Activated naive CD8-positive, alpha-beta T cell treated with anti-CD3 and anti-CD28 coated beads, Interleukin-2, amount 50 U/mL, for 24 hours (primary cell): ENCODE data around the gene ST6GALNAC5.

Experiments
- ATAC-seq: fragments of 150-1000 bp; cut with Tn5 transposase; one replicate; pipeline ENCODE4 v1.10.0; 2021
- DNase-seq: peaks from one replicate; pipeline ENCODE4 v3.0.0; 2021
- H3K27ac Mint-ChIP-seq: one replicate; pipeline ENCODE4 v1.8.0; 2021; ENCODE audit warnings: mild to moderate bottlenecking, mixed read lengths
- H3K27me3 Mint-ChIP-seq: one replicate; pipeline ENCODE4 v1.8.0; 2021; ENCODE audit warnings: mixed read lengths
- H3K36me3 Mint-ChIP-seq: one replicate; pipeline ENCODE4 v1.8.0; 2021; ENCODE audit warnings: low read depth, mixed read lengths
- H3K4me1 Mint-ChIP-seq: one replicate; pipeline ENCODE4 v1.8.0; 2021; ENCODE audit warnings: mixed read lengths
- H3K4me3 Mint-ChIP-seq: one replicate; pipeline ENCODE4 v1.8.0; 2021; ENCODE audit warnings: mild to moderate bottlenecking, moderate library complexity, mixed read lengths
- H3K9me3 Mint-ChIP-seq: one replicate; pipeline ENCODE4 v1.8.0; 2021; ENCODE audit warnings: mixed read lengths

ST6GALNAC5 gene

DNA sequence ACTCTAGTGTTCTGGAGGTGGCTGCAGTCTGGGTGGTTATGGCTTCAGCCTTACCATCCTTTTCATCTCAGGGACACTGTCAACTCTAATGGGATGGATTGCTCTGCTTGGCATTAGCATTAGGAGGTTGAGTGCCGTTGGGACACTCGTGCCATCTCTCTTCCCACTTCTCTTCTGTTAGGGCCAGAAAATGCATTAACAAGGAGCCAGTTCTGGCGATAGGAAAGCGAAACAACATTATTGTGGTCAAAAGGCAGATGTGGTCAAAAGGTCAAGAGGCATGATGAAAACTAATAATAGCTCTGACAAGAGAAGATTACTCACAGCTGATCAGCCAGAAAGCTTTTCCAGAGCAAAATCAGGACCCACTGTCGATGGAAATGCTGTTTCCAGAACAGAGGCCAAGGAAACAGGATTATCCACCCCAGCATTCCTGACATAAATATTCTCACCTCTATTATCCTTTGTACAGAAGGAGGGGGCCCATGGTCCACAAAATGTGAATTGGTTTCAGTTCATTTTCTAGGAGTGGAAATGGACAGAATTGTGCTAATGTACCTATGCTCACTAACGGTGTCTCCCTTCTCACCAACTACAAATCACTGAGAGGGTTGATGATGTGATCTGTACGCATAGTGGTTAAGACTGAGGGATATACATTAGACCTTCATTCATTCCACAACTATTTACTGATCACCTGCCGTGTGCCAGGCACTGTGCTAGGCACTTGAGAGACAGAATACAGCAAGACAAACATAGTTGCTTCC, 72.0 kb downstream of the ST6GALNAC5 start:
- ATAC-seq (no peak), DNase-seq (no peak)
- no peaks in the 10 kb centered on the region for H3K36me3 Mint-ChIP-seq
- no peaks in the 10 kb centered on the region for H3K4me1 Mint-ChIP-seq
- peaks cover 2% of the 10 kb centered on the region for H3K27me3 Mint-ChIP-seq
- no peak overlapping the region for H3K27ac Mint-ChIP-seq
- no peaks in the 10 kb centered on the region for H3K9me3 Mint-ChIP-seq
- H3K4me3 Mint-ChIP-seq, result no peak overlapping the region

DNA sequence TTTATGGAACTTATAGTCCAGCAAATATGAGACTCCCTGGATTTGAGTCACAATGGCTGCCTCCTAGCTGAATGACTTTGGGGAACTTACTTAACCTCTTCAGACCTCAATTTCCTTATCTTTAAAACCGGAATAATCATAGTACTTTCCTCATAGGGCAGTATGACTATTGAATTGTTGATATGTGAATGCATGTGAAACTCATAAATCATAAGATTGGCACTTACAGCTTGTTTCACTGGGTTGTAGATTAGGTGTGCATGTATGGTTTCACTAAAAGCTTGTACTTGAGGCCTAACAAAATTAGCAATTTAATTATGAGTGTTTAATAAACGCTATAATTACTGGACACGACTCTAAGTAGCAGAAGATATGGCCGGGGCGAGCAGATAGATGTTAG, 72.5 kb downstream of the ST6GALNAC5 start:
- no peaks in the 10 kb centered on the region for H3K36me3 Mint-ChIP-seq

GRCh38 chr1:76940571-76941335, 73.5 kb downstream of the ST6GALNAC5 start:
- no peak for DNase-seq
- H3K27me3 Mint-ChIP-seq, result peaks cover 2% of the 10 kb centered on the region
- H3K4me3 Mint-ChIP-seq, result no peak overlapping the region
- no peaks in the 10 kb centered on the region for H3K4me1 Mint-ChIP-seq
- no peaks in the 10 kb centered on the region for H3K9me3 Mint-ChIP-seq
- ATAC-seq, result no peak
- H3K27ac Mint-ChIP-seq, result no peak overlapping the region
- no peaks in the 10 kb centered on the region for H3K36me3 Mint-ChIP-seq

More for the DNA sequence above, 72.5 kb downstream of the ST6GALNAC5 start:
- Mint-ChIP-seq H3K27ac (no peak overlapping the region), H3K9me3 (no peaks in the 10 kb centered on the region), H3K4me1 (no peaks in the 10 kb centered on the region), H3K27me3 (peaks cover 2% of the 10 kb centered on the region), H3K4me3 (no peak overlapping the region)
- ATAC-seq (no peak), DNase-seq (no peak)

GRCh38 chr1:76942549-76942948, 75.3 kb downstream of the ST6GALNAC5 start:
- Mint-ChIP-seq H3K27me3 (peaks cover 2% of the 10 kb centered on the region), H3K9me3 (no peaks in the 10 kb centered on the region), H3K4me3 (no peak overlapping the region), H3K36me3 (no peaks in the 10 kb centered on the region), H3K27ac (no peak overlapping the region), H3K4me1 (no peaks in the 10 kb centered on the region)
- DNase-seq, result no peak
- ATAC-seq, result no peak

DNA sequence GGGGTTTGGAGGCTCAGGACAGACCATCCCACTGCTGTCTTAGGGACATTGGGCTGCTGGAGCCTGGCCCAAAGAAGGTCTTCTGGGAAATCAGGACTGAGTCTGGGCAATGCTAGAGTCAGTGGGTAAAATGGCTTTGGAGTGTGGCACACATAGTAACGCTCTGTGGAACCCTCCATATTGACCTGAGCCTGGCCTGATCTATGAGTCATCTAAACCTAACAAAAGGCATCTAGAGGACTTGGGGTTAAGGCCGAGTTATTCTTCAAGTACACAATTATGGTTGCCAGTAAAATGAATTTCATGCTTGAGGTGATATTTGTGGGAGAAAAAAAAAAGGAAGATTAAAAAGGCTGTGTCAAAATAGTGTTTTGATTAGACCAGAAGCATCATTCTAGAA, 77.7 kb downstream of the ST6GALNAC5 start:
- Mint-ChIP-seq H3K9me3 (no peaks in the 10 kb centered on the region), H3K4me3 (no peak overlapping the region), H3K27ac (no peak overlapping the region), H3K36me3 (no peaks in the 10 kb centered on the region), H3K27me3 (no peaks in the 10 kb centered on the region), H3K4me1 (no peaks in the 10 kb centered on the region)
- ATAC-seq, result no peak
- DNase-seq, result no peak

DNA sequence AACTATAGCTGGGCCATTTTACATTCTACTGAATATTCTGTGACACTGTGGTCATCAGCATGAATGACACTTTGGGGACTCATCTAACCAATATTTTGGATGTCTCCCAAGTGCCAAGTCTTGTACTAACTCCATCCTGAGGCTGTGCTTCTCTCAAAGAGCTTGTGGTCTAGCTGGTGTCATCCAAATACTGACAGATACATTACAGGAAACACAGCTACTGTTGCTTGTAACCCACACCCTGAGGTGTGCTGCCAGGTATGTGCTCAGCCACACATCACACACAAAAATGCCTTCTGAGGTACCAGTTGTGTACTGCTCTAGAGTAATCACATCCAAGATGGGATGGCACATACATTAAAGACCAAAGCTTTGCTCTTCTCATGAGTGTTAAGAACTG, 81.6 kb downstream of the ST6GALNAC5 start:
- Mint-ChIP-seq H3K9me3 (no peaks in the 10 kb centered on the region), H3K27me3 (no peaks in the 10 kb centered on the region), H3K4me3 (no peak overlapping the region), H3K36me3 (no peaks in the 10 kb centered on the region), H3K27ac (no peak overlapping the region), H3K4me1 (no peaks in the 10 kb centered on the region)
- ATAC-seq (no peak), DNase-seq (no peak)

- H3K9me3 Mint-ChIP-seq, result no peaks in the 10 kb centered on the region
- H3K27ac Mint-ChIP-seq, result no peak overlapping the region
- DNase-seq, result no peak
- no peaks in the 10 kb centered on the region for H3K4me1 Mint-ChIP-seq
- H3K36me3 Mint-ChIP-seq, result no peaks in the 10 kb centered on the region
- ATAC-seq, result no peak
- no peak overlapping the region for H3K4me3 Mint-ChIP-seq
- H3K27me3 Mint-ChIP-seq, result no peaks in the 10 kb centered on the region
These were observed 82.2 kb downstream of the ST6GALNAC5 start for GRCh38 chr1:76949503-76949902.

DNA sequence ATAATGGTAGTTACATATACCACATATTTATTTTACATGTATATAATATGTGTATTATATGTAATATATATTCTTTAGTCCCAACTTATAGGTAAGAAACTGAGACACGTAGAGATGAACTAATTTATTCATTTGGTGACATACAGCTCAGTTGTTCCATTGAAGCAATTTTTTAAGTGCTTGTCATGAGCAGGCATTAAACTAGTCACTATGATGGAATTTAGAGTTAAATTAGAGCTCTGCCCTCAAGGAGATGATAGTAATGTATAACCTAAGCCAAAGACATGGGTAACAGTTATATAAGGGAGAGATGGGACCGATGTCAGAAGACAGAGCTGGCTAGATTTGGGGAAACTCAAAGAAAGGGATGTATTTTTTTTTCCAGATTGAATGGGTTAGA, 83.0 kb downstream of the ST6GALNAC5 start:
- Mint-ChIP-seq H3K27me3 (no peaks in the 10 kb centered on the region), H3K27ac (no peak overlapping the region), H3K4me3 (no peak overlapping the region), H3K36me3 (no peaks in the 10 kb centered on the region), H3K4me1 (no peaks in the 10 kb centered on the region), H3K9me3 (no peaks in the 10 kb centered on the region)
- ATAC-seq, result no peak
- DNase-seq, result no peak

DNA sequence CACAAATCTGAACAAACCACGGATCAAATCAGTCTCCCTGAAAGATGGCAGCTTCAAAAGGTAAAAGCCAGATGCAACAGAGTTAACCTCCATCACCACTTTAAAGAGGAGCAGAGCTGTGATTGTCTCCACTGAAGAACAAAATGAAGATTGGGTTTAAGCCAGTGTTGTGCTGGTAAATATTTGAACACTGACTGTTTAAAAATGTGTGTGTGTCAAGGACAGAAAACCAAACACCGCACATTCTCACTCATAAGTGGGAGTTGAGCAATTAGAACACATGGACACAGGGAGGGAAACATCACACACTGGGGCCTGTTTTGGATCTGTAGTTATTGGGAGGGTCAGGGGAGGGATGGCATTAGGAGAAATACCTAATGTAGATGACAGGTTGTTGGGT, 83.9 kb downstream of the ST6GALNAC5 start:
- Mint-ChIP-seq H3K27me3 (no peaks in the 10 kb centered on the region), H3K4me3 (no peak overlapping the region), H3K4me1 (no peaks in the 10 kb centered on the region), H3K27ac (no peak overlapping the region), H3K36me3 (no peaks in the 10 kb centered on the region), H3K9me3 (no peaks in the 10 kb centered on the region)
- DNase-seq, result no peak
- ATAC-seq, result no peak

DNA sequence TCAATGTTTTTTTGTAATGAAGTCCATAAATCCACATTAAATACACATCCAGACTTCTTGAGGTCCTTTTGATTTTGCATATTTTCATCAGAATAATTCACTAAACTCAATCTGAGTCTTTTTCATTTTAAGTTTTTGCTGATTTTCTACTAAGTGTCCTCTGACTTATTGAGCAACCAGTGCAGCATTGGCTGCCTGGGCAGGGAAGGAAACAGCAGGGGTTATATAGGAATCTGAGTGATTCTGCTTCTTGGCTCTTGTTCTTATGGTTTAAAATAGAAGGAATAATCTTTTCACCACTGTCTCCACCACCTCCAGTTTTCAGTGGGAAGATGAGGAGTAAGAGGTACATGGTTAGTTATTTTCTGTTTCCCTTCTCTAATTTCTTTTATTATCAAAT, 88.4 kb downstream of the ST6GALNAC5 start:
- DNase-seq (no peak), ATAC-seq (no peak)
- H3K4me3 Mint-ChIP-seq, result no peak overlapping the region

DNA sequence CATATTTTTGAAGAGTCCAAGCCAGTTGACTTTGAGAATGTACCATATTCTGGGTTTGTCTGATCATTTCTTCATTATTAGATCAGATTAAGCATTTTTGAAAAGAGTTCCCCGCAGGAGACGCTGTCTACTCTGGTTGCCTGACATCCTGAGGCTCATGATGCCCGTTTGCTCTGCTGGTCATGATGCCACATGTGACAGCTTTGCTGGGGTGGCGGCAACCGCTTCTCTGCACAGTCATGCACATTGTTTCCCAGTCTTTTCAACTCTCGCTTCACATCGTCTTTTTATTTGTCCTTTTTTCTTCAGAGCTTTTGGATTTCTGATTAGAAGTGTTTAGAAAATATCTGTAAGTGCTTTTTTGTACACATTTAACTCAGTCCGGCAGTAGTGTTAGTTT, 90.7 kb downstream of the ST6GALNAC5 start:
- ATAC-seq (no peak), DNase-seq (no peak)
- Mint-ChIP-seq H3K27ac (no peak overlapping the region), H3K4me1 (no peaks in the 10 kb centered on the region), H3K9me3 (no peaks in the 10 kb centered on the region), H3K36me3 (no peaks in the 10 kb centered on the region), H3K27me3 (no peaks in the 10 kb centered on the region), H3K4me3 (no peak overlapping the region)

More for the DNA sequence above, 88.4 kb downstream of the ST6GALNAC5 start:
- no peaks in the 10 kb centered on the region for H3K4me1 Mint-ChIP-seq
- no peak overlapping the region for H3K27ac Mint-ChIP-seq
- no peaks in the 10 kb centered on the region for H3K9me3 Mint-ChIP-seq
- no peaks in the 10 kb centered on the region for H3K36me3 Mint-ChIP-seq
- no peaks in the 10 kb centered on the region for H3K27me3 Mint-ChIP-seq

- H3K4me1 Mint-ChIP-seq, result no peaks in the 10 kb centered on the region
- no peaks in the 10 kb centered on the region for H3K27me3 Mint-ChIP-seq
- H3K9me3 Mint-ChIP-seq, result no peaks in the 10 kb centered on the region
- DNase-seq (no peak), ATAC-seq (no peak)
- H3K4me3 Mint-ChIP-seq, result no peak overlapping the region
- no peak overlapping the region for H3K27ac Mint-ChIP-seq
- no peaks in the 10 kb centered on the region for H3K36me3 Mint-ChIP-seq
These were observed 91.5 kb downstream of the ST6GALNAC5 start for GRCh38 chr1:76958828-76959227.

- Mint-ChIP-seq H3K27ac (no peak overlapping the region), H3K4me3 (no peak overlapping the region), H3K9me3 (no peaks in the 10 kb centered on the region), H3K36me3 (no peaks in the 10 kb centered on the region), H3K4me1 (no peaks in the 10 kb centered on the region), H3K27me3 (no peaks in the 10 kb centered on the region)
- no peak for DNase-seq
- ATAC-seq, result no peak
These were observed 92.3 kb downstream of the ST6GALNAC5 start for GRCh38 chr1:76959556-76959955.

DNA sequence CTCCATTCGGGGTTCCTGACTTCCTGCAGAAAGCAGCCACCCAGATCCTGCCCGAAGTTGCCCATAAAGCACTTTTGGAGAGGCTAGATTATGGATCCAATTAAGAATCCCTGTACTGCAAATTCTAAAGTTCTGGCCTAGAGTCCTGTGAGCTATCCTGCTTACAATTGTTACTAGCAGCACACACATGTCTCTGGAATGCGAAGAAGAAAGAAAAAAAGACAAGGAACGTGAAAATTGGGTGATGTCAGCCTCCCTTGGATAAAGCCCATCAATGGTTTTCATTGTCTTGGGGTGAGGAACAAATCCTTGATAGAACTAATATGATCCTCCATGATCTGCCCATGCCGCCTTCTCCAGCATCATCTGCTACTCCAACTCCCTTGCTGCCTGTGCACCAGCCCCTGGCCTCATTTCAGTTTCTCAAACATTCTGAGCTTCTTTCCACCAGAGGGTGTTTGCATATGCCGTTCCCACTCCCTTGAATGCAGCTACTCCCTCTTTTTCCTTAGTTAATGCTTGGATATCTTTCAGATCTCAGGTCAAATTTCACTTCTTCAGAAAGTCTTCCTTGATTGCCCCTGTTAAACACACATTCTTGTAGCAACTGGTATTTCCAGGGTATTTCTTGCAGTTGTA, 94.0 kb downstream of the ST6GALNAC5 start:
- Mint-ChIP-seq H3K9me3 (peaks cover 6% of the 10 kb centered on the region), H3K4me1 (no peaks in the 10 kb centered on the region), H3K36me3 (no peaks in the 10 kb centered on the region), H3K4me3 (no peak overlapping the region), H3K27me3 (no peaks in the 10 kb centered on the region), H3K27ac (no peak overlapping the region)
- no peak for DNase-seq
- no peak for ATAC-seq

DNA sequence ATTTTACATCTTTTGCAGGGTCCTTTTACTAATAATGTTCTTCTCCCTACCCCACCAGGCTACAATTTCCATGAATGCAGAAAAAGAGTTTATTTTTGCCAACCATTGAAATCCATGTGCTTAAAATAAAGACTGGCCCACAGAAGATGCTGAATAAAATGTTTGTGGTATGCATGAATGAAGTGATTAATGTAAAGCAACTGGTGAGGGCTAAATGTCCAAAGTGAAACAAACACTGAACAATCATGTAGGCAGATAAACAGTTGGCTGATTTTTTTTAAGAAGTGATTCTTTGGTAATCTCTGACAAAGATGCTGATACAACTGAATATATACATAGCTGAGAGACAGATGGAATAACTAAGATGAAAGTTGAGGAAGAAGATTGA, 94.5 kb downstream of the ST6GALNAC5 start:
- H3K27me3 Mint-ChIP-seq, result no peaks in the 10 kb centered on the region
- H3K27ac Mint-ChIP-seq, result no peak overlapping the region
- ATAC-seq (no peak), DNase-seq (no peak)
- H3K4me1 Mint-ChIP-seq, result no peaks in the 10 kb centered on the region
- H3K4me3 Mint-ChIP-seq, result no peak overlapping the region
- peaks cover 6% of the 10 kb centered on the region for H3K9me3 Mint-ChIP-seq
- no peaks in the 10 kb centered on the region for H3K36me3 Mint-ChIP-seq
